Skeletal muscle tissue (tissue), 4 donors: Measurements from ENCODE around the gene HDAC7. TPM values are rescaled to one million over a fixed set of nuclear protein-coding genes. Genes with fewer than 3 reads are reported as not detected.

Experiments
- H3K27ac ChIP-seq: one replicate; pipeline ENCODE4 v1.7.0; 2013; ENCODE audit warnings: mild to moderate bottlenecking, low read depth, low read length, inconsistent platforms
- H3K27me3 ChIP-seq, 3 donors: one replicate each; pipeline ENCODE4 v1.7.0; 2013; ENCODE audit warnings: low read length in 3 of 3; ENCODE audit not compliant: control insufficient read depth in 3 of 3, insufficient read depth in 3 of 3
- H3K36me3 ChIP-seq, 3 donors: one replicate each; pipeline ENCODE4 v1.7.0; 2013; ENCODE audit warnings: low read length in 3 of 3; ENCODE audit not compliant: control insufficient read depth in 3 of 3, insufficient read depth in 3 of 3
- H3K4me1 ChIP-seq, 3 donors: one replicate each; pipeline ENCODE4 v1.7.0; 2013; ENCODE audit warnings: low read length in 3 of 3, mild to moderate bottlenecking in 3 of 3; ENCODE audit not compliant: control insufficient read depth in 3 of 3, insufficient read depth in 3 of 3
- H3K4me3 ChIP-seq, 3 donors: one replicate each; pipeline ENCODE4 v1.7.0; 2013; ENCODE audit warnings: low read length in 3 of 3
- H3K9ac ChIP-seq, 3 donors: one replicate each; pipeline ENCODE4 v1.7.0; 2013; ENCODE audit warnings: low read length in 3 of 3, mild to moderate bottlenecking in 3 of 3, moderate library complexity in 2 of 3, low read depth in 1 of 3
- H3K9me3 ChIP-seq, 3 donors: one replicate each; pipeline ENCODE4 v1.7.0; 2013; ENCODE audit warnings: low read length in 3 of 3; ENCODE audit not compliant: control insufficient read depth in 3 of 3
- total RNA-seq: library from RNA; depleted of rRNA; stranded (reverse); fragments of >200 nt; gene quantifications from one replicate; pipeline ENCODE4 v1.2.3, GENCODE V29; 2014
- donor health status: Osteomylitis.

The HDAC7 gene
- total RNA-seq, 1 donor from 2014 or later: 21.4 TPM

DNA sequence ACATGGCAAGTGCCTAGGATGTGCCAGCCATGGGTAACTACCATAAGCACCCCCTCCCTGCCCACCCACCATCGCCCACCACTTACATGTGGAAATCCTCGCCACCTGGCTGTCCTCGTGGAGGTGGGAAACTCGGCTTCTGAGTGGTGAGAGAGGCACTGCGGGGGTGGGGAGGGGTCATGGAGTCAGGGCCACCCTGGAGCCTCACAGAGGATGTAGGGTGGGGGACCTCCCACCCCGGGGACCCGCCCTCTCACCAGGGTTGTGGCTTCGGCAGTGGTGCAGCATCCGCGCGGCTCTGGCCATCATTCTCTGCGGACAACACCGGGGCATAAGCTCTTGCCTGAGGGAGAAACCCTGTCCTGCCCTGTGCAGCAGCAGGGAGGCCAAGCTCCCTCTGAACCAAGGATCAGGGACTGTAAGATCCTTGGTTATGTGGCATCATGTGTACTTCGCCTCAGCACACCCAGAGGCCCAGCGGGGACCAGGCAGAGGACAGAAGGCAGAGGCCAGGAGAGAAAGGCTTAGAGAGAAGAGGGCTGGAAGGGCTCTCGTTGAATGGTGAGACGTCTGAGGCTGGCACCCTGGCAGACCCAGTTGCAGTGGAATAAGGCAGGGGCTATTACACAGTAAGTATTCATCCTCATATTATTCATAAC, 81.6 kb downstream of the HDAC7 start:
- H3K4me3 ChIP-seq: no peak overlapping the region
- H3K4me1 ChIP-seq: peaks cover 55 to 69% (median 65%) of the 10 kb centered on the region in 3 donors
- H3K9ac ChIP-seq: no peak overlapping the region
- peaks cover 0 to 5% (median 0%) of the 10 kb centered on the region in 3 donors for H3K27me3 ChIP-seq
- peak overlapping the region; percentile 8 for H3K27ac ChIP-seq
- no peaks in the 10 kb centered on the region for H3K36me3 ChIP-seq
- no peaks in the 10 kb centered on the region for H3K9me3 ChIP-seq

DNA sequence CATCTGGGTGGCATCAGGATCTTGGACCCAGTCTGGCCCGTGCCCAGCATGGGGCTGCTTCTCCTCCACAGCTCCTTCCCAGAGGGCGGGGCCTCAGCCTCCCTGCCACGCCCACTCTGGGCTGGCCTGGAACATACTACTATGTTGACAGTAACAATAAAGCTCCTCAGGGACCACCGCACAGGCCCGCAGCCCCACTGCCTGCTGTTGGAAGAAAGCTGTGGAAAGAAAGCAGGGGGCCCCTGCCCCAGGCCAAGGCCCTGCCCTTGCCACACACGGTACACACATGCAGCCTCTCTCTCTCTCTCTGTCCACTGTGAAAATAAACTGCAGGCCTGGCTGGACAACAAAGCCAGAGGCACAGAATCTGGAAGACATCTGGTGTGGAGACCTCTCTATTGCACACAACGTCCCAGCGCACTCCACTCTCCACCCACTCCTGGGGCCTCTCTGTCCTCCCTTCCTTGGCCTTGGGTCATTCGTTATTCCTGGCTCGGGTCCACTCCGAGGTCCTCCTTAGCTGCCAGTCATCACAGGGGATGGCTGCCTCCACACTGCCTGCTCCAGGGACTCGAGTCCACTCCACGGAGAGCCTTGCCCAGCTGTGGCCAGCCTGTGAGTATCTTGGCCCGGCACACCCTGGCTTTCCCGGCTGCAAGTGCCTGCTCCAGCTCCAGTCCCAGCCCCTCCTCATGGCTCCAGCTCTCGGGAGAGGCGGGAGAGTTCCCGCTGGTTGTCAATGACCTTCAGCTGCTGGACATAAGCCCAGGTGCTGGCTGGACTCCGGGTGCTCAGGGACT, 82.6 kb downstream of the HDAC7 start:
- Histone ChIP-seq H3K4me3 (peak overlapping the region; percentile 27 to 58 (median 46)), H3K9ac (peak overlapping the region in 2 of 3 donors; percentile 23 to 50)

DNA sequence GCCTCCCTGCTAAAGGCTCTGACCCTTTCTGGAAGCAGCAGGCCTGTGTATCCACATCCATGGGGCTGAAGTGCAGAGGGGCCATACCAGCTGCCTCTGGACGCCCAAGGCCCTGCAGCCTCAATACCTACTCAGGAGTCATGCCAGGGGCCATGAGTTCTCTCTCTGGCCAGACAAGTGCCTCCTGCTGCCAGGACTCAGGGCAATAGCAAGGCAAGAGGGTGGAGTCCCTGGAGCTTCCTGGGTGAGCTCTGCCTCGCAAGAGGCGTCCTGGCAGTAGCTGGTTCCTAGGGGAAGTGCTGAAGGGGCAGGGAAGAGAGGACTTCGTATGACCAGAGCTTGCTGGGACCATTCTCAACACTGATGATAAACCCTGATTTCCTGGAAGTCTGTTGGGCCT, 83.5 kb downstream of the HDAC7 start:
- Histone ChIP-seq H3K4me1 (peaks cover 60 to 75% (median 62%) of the 10 kb centered on the region in 3 donors), H3K4me3 (no peak overlapping the region), H3K36me3 (no peaks in the 10 kb centered on the region), H3K27me3 (peaks cover 0 to 2% (median 0%) of the 10 kb centered on the region in 3 donors), H3K9me3 (no peaks in the 10 kb centered on the region), H3K9ac (peak overlapping the region in 1 of 3 donors; percentile 50), H3K27ac (peak overlapping the region; percentile 58)

More for the DNA sequence above, 82.6 kb downstream of the HDAC7 start:
- no peaks in the 10 kb centered on the region for H3K36me3 ChIP-seq
- peak overlapping the region; percentile 58 for H3K27ac ChIP-seq
- H3K9me3 ChIP-seq: no peaks in the 10 kb centered on the region
- peaks cover 0 to 2% (median 0%) of the 10 kb centered on the region in 3 donors for H3K27me3 ChIP-seq
- peaks cover 60 to 75% (median 61%) of the 10 kb centered on the region in 3 donors for H3K4me1 ChIP-seq

DNA sequence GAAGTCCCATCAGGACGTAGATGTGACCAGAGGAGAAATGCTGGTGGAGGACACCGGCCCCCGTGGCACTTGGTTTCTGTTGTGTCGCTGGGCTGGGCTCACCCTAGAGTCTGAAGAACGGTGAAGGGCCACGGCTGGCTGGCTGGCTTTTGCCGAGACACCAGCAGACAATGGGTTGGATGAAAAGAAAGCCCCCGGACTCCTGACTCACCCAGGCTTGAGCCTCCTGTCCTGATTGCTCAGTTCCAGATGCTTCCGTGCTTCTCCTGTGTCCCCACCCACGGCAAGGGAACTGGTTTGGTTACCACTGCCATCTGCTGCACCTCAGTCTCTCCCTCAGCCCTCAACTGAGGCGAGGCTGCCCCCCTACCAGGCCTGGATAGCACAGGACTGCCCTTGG, 84.1 kb downstream of the HDAC7 start:
- Histone ChIP-seq H3K4me3 (no peak overlapping the region), H3K9ac (peak overlapping the region in 1 of 3 donors; percentile 33), H3K9me3 (no peaks in the 10 kb centered on the region), H3K36me3 (no peaks in the 10 kb centered on the region), H3K27ac (peak overlapping the region; percentile 58), H3K4me1 (peaks cover 57 to 69% (median 59%) of the 10 kb centered on the region in 3 donors), H3K27me3 (peaks cover 0 to 2% (median 0%) of the 10 kb centered on the region in 3 donors)

DNA sequence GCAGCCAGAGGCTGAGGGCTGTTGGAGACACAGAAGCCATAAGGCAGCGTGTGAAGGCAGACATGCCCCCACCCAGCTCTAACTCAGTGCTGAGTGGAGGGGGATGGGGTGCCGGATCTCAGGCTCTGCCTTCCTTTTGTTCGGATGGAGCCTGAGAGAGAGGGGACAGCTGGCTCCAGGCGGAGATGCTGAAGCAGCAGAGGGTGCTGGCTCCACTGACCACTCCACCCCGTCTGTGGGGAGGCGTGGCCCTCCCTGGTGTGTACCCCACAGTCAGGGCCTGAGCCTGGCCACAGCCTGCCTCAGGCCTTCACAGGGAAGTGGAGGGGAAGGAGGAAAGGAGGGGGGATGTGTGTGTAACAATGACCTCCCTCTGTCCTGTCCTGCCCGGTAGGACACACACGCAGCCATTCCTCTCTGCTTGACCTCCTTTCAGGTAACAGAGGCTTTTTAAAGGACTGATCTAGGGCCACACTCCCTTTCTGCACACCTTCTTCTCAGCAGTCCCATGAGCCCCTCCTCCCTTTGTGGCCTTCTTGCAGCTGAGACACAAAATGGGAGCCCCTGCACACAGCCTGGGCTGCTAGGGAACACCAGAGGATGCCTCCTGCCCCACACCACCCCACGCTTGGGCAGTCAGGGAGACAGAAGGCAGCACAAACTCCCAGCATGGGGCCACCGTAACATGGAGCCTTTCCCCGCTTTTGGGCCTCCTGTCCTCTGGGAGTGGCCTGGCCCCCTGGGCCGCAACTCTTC, 84.8 kb downstream of the HDAC7 start:
- Histone ChIP-seq H3K36me3 (no peaks in the 10 kb centered on the region), H3K9ac (peak overlapping the region in 1 of 3 donors; percentile 25), H3K9me3 (no peaks in the 10 kb centered on the region), H3K4me1 (peaks cover 59 to 68% (median 62%) of the 10 kb centered on the region in 3 donors), H3K4me3 (no peak overlapping the region), H3K27ac (no peak overlapping the region), H3K27me3 (peaks cover 0 to 2% (median 0%) of the 10 kb centered on the region in 3 donors)

DNA sequence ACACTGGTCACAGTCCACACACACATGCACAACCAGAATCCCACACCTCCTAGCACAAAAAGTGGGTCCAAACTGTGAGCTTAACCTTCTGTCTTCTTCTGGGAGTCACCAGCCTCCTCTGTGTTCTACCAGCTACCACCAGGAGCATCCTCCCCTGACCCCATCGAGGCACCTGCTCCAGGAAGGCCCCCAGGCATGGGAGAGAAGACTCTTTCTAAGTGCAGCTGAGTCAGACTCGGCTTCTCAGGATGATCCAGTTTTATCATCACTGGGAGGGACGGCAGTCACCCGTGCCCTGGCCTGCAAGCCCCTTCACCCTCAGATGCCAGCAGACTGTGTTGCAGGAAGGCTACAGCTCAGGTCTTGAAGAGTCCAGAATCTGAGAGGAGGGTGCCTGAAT, 86.6 kb downstream of the HDAC7 start:
- no peak overlapping the region for H3K27ac ChIP-seq
- H3K4me3 ChIP-seq: no peak overlapping the region
- H3K4me1 ChIP-seq: peaks cover 57 to 64% (median 61%) of the 10 kb centered on the region in 3 donors
- H3K9ac ChIP-seq: no peak overlapping the region
- H3K36me3 ChIP-seq: no peaks in the 10 kb centered on the region
- no peaks in the 10 kb centered on the region for H3K9me3 ChIP-seq
- peaks cover 0 to 2% (median 0%) of the 10 kb centered on the region in 3 donors for H3K27me3 ChIP-seq

Other genes starting within 250 kb of the HDAC7 start
- gene RPAP3, start 113.9 kb downstream of the HDAC7 start, total RNA-seq: 5.2 TPM
- 1.0 TPM for gene ENDOU, start 94.4 kb downstream of the HDAC7 start, total RNA-seq
- gene RAPGEF3, start 61.0 kb downstream of the HDAC7 start, total RNA-seq: 8.4 TPM
- gene SLC48A1, start 46.7 kb downstream of the HDAC7 start, total RNA-seq: 7.8 TPM
- gene VDR, start 85.1 kb upstream of the HDAC7 start, total RNA-seq: 0.52 TPM
- gene TMEM106C, start 143.7 kb upstream of the HDAC7 start, total RNA-seq: 43.3 TPM
- 88.2 TPM for gene COL2A1, start 184.6 kb upstream of the HDAC7 start, total RNA-seq